HepG2 (cell line): ENCODE measurements around the gene IPMK. TPM values are rescaled to one million over a fixed set of nuclear protein-coding genes. Genes with fewer than 3 reads are reported as not detected.

ENCODE experiments used
- HMGXB3 ChIP-seq: sonication (generic); formaldehyde crosslinking; IDR thresholded peaks from 2 replicates; pipeline ENCODE4 v1.4.0; 2020; ENCODE audit warnings: missing genetic modification reagents, borderline replicate concordance
- HNRNPL ChIP-seq: fragments of 200-400 bp; formaldehyde crosslinking; IDR thresholded peaks from 2 replicates; pipeline ENCODE4 v1.6.1; 2017; ENCODE audit warnings: mild to moderate bottlenecking, low read depth, low read length
- ISL2 ChIP-seq: sonication (generic); formaldehyde crosslinking; IDR thresholded peaks from 2 replicates; pipeline ENCODE4 v1.5.0; 2020; ENCODE audit warnings: missing genetic modification reagents
- JUN ChIP-seq: sonication (generic); formaldehyde crosslinking; IDR thresholded peaks from 2 replicates; pipeline ENCODE4 v1.4.0; 2020; ENCODE audit warnings: mild to moderate bottlenecking, missing genetic modification reagents
- MED1 ChIP-seq: sonication (generic); formaldehyde crosslinking; IDR thresholded peaks from 2 replicates; pipeline ENCODE4 v1.4.0; 2020; ENCODE audit warnings: missing genetic modification reagents
- MXD4 ChIP-seq: IDR thresholded peaks from 2 replicates; pipeline ENCODE4 v1.6.1; 2016; ENCODE audit warnings: mild to moderate bottlenecking, missing biosample characterization, missing genetic modification reagents
- NFIB ChIP-seq: sonication (generic); formaldehyde crosslinking; IDR thresholded peaks from 2 replicates; pipeline ENCODE4 v1.9.0; 2021; ENCODE audit warnings: missing genetic modification reagents, mild to moderate bottlenecking, borderline replicate concordance
- NRL ChIP-seq: sonication (generic); formaldehyde crosslinking; IDR thresholded peaks from 2 replicates; pipeline ENCODE4 v1.5.0; 2020; ENCODE audit warnings: missing genetic modification reagents, mild to moderate bottlenecking, moderate library complexity, borderline replicate concordance
- PHF5A ChIP-seq: IDR thresholded peaks from one replicate; pipeline ENCODE4 v1.6.1; 2018; ENCODE audit warnings: low read depth, missing genetic modification reagents; ENCODE audit not compliant: unreplicated experiment
- POGZ ChIP-seq: sonication (generic); formaldehyde crosslinking; IDR thresholded peaks from 2 replicates; pipeline ENCODE4 v1.4.0; 2020; ENCODE audit warnings: mild to moderate bottlenecking, missing genetic modification reagents
- SIX1 ChIP-seq: sonication (generic); formaldehyde crosslinking; IDR thresholded peaks from 2 replicates; pipeline ENCODE4 v1.4.0; 2020; ENCODE audit warnings: missing genetic modification reagents, borderline replicate concordance
- SOX5 ChIP-seq: IDR thresholded peaks from 2 replicates; pipeline ENCODE4 v1.6.1; 2016; ENCODE audit warnings: borderline replicate concordance
- SRF ChIP-seq: IDR thresholded peaks from 2 replicates; pipeline ENCODE4 v1.6.1; 2011; ENCODE audit warnings: mild to moderate bottlenecking, low read depth, low read length, moderate library complexity
- STAT5B ChIP-seq: sonication (generic); formaldehyde crosslinking; IDR thresholded peaks from 2 replicates; pipeline ENCODE4 v1.4.0; 2020; ENCODE audit warnings: missing genetic modification reagents
- YEATS4 ChIP-seq: sonication (generic); formaldehyde crosslinking; IDR thresholded peaks from 2 replicates; pipeline ENCODE4 v1.4.0; 2020; ENCODE audit warnings: missing genetic modification reagents, borderline replicate concordance
- ZNF18 ChIP-seq: sonication (generic); formaldehyde crosslinking; IDR thresholded peaks from 2 replicates; pipeline ENCODE4 v1.8.0; 2022; ENCODE audit warnings: mild to moderate bottlenecking, missing genetic modification reagents; ENCODE audit not compliant: insufficient replicate concordance
- ZNF337 ChIP-seq: sonication (generic); formaldehyde crosslinking; IDR thresholded peaks from 2 replicates; pipeline ENCODE4 v1.5.1; 2020; ENCODE audit warnings: missing genetic modification reagents, low read depth, mild to moderate bottlenecking, borderline replicate concordance
- ZNF792 ChIP-seq: IDR thresholded peaks from 2 replicates; pipeline ENCODE4 v1.6.1; 2016
- polyA plus RNA-seq, 8 experiments: library from polyadenylated mRNA; depleted of rRNA in 3 of 8; stranded (reverse) in 7 of 8; unstranded in 1 of 8; fragments of >200 nt; fragmentation: Illumina TruSeq in 4 of 8; extraction: Trizol in 4 of 8; gene quantifications; 2 replicates each; pipeline versions ENCODE4 v1.2.1 to v1.2.3, GENCODE V29; 2011 to 2016; ENCODE audit warnings: low read depth in 4 of 8, missing spikeins in 1 of 8, mixed read lengths in 1 of 8; ENCODE audit not compliant: insufficient read depth in 1 of 8
- total RNA-seq, 5 experiments: library from RNA; depleted of rRNA; stranded (reverse); fragments of >200 nt; fragmentation: Illumina TruSeq; extraction: Trizol; gene quantifications; 2 replicates each; pipeline ENCODE4 v1.2.3, GENCODE V29; 2016; ENCODE audit warnings: low read depth in 1 of 5
- TF ChIP-seq, protein P1 (sequence below): sonication (generic); formaldehyde crosslinking; IDR thresholded peaks from 2 replicates; pipeline ENCODE4 v1.4.0; 2020; ENCODE audit warnings: missing genetic modification reagents

The IPMK gene
- total and polyA plus RNA-seq, 2 of the 13 experiments (the other 11 are each of a cell fraction or from before 2014, with no cell fraction given): 2.7 to 3.9 TPM

GRCh38 chr10:58268946-58269781 is 1.5 kb upstream of the IPMK start, which contains the start of gene CISD1 (continued):
- TF ChIP-seq YEATS4 (CRISPR knock-in tag) (peak; percentile 90), PHF5A (CRISPR knock-in tag) (no peak), POGZ (CRISPR knock-in tag) (peak; percentile 92), MED1 (CRISPR knock-in tag) (peak; percentile 83), HMGXB3 (peak; percentile 81), SOX5 (CRISPR knock-in tag) (peak; percentile 73), ZNF337 (CRISPR knock-in tag) (peak; percentile 69; the same call in 1 of the 2 replicates), ISL2 (peak; percentile 77), ZNF18 (CRISPR knock-in tag) (peak; percentile 89), SIX1 (peak; percentile 72), SRF (no peak), NFIB (CRISPR knock-in tag) (peak; percentile 96), MXD4 (CRISPR knock-in tag) (peak; percentile 78; the same call in 1 of the 2 replicates), ZNF792 (CRISPR knock-in tag) (peak; percentile 97), STAT5B (CRISPR knock-in tag) (0 out of 2 replicates have a peak, but pooled peaks have one; percentile 45), HNRNPL (peak; percentile 79; the same call in 1 of the 2 replicates), NRL (peak; percentile 98; the same call in 1 of the 2 replicates), JUN (CRISPR knock-in tag) (no peak)
- TF ChIP-seq, protein P1, sequence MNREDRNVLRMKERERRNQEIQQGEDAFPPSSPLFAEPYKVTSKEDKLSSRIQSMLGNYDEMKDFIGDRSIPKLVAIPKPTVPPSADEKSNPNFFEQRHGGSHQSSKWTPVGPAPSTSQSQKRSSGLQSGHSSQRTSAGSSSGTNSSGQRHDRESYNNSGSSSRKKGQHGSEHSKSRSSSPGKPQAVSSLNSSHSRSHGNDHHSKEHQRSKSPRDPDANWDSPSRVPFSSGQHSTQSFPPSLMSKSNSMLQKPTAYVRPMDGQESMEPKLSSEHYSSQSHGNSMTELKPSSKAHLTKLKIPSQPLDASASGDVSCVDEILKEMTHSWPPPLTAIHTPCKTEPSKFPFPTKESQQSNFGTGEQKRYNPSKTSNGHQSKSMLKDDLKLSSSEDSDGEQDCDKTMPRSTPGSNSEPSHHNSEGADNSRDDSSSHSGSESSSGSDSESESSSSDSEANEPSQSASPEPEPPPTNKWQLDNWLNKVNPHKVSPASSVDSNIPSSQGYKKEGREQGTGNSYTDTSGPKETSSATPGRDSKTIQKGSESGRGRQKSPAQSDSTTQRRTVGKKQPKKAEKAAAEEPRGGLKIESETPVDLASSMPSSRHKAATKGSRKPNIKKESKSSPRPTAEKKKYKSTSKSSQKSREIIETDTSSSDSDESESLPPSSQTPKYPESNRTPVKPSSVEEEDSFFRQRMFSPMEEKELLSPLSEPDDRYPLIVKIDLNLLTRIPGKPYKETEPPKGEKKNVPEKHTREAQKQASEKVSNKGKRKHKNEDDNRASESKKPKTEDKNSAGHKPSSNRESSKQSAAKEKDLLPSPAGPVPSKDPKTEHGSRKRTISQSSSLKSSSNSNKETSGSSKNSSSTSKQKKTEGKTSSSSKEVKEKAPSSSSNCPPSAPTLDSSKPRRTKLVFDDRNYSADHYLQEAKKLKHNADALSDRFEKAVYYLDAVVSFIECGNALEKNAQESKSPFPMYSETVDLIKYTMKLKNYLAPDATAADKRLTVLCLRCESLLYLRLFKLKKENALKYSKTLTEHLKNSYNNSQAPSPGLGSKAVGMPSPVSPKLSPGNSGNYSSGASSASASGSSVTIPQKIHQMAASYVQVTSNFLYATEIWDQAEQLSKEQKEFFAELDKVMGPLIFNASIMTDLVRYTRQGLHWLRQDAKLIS (CRISPR knock-in tag): peak; percentile 73; the same call in 1 of the 2 replicates
